H9 (cell line): Measurements from ENCODE around the gene CC2D2A. TPM values are rescaled to one million over a fixed set of nuclear protein-coding genes. Genes with fewer than 3 reads are reported as not detected.

ENCODE experiments used
- DNase-seq: peaks from one replicate; pipeline ENCODE4 v3.0.0-alpha.2; 2017
- H2AFZ ChIP-seq: one replicate; pipeline ENCODE4 v1.6.1; 2013; ENCODE audit warnings: mild to moderate bottlenecking, low read length, control low read depth, moderate library complexity
- H2AK5ac ChIP-seq: 2 replicates; pipeline ENCODE4 v1.6.1; 2013; ENCODE audit warnings: low read length, control low read depth, mixed read lengths; ENCODE audit not compliant: insufficient read length
- H2BK120ac ChIP-seq: one replicate; pipeline ENCODE4 v1.6.1; 2013; ENCODE audit warnings: low read depth, mild to moderate bottlenecking, low read length, control low read depth, inconsistent platforms; ENCODE audit not compliant: poor library complexity, severe bottlenecking
- H2BK12ac ChIP-seq: 2 replicates; pipeline ENCODE4 v1.6.1; 2013; ENCODE audit warnings: low read length, control low read depth, mixed read lengths, low read depth; ENCODE audit not compliant: insufficient read length
- H2BK15ac ChIP-seq: 2 replicates; pipeline ENCODE4 v1.6.1; 2013; ENCODE audit warnings: low read depth, low read length, control low read depth
- H2BK20ac ChIP-seq: one replicate; pipeline ENCODE4 v1.6.1; 2013; ENCODE audit warnings: low read depth, mild to moderate bottlenecking, low read length, control low read depth, inconsistent platforms; ENCODE audit not compliant: poor library complexity, severe bottlenecking
- H2BK5ac ChIP-seq: 2 replicates; pipeline ENCODE4 v1.6.1; 2013; ENCODE audit warnings: low read length, control low read depth, mixed read lengths; ENCODE audit not compliant: insufficient read length
- H3K14ac ChIP-seq: 2 replicates; pipeline ENCODE4 v1.6.1; 2013; ENCODE audit warnings: low read length, control low read depth; ENCODE audit not compliant: insufficient read depth
- H3K18ac ChIP-seq: 2 replicates; pipeline ENCODE4 v1.6.1; 2013; ENCODE audit warnings: low read depth, mild to moderate bottlenecking, mixed read lengths, low read length, control low read depth; ENCODE audit not compliant: insufficient read length
- H3K23ac ChIP-seq: 2 replicates; pipeline ENCODE4 v1.6.1; 2013; ENCODE audit warnings: low read length, control low read depth, mixed read lengths, low read depth; ENCODE audit not compliant: insufficient read length
- H3K23me2 ChIP-seq: 2 replicates; pipeline ENCODE4 v1.6.1; 2013; ENCODE audit warnings: low read depth, mild to moderate bottlenecking, mixed read lengths, low read length, control low read depth; ENCODE audit not compliant: insufficient read length, poor library complexity, severe bottlenecking
- H3K27ac ChIP-seq: 2 replicates; pipeline ENCODE4 v1.5.1; 2013; ENCODE audit warnings: low read length, control low read depth, mixed read lengths, low read depth; ENCODE audit not compliant: insufficient read length
- H3K27me3 ChIP-seq: 2 replicates; pipeline ENCODE4 v1.6.1; 2013; ENCODE audit warnings: low read length, control low read depth, inconsistent platforms; ENCODE audit not compliant: insufficient read depth
- H3K4ac ChIP-seq: 2 replicates; pipeline ENCODE4 v1.6.1; 2013; ENCODE audit warnings: low read depth, mild to moderate bottlenecking, control low read depth, inconsistent platforms, low read length, moderate library complexity
- H3K4me1 ChIP-seq: 2 replicates; pipeline ENCODE4 v1.6.1; 2013; ENCODE audit warnings: low read length, control low read depth, inconsistent platforms; ENCODE audit not compliant: insufficient read depth
- H3K4me2 ChIP-seq: 2 replicates; pipeline ENCODE4 v1.6.1; 2013; ENCODE audit warnings: low read length, control low read depth, mixed read lengths; ENCODE audit not compliant: insufficient read length, insufficient read depth
- H3K56ac ChIP-seq: 2 replicates; pipeline ENCODE4 v1.6.1; 2013; ENCODE audit warnings: low read depth, mild to moderate bottlenecking, mixed read lengths, low read length, control low read depth; ENCODE audit not compliant: insufficient read length
- H3K79me1 ChIP-seq: 2 replicates; pipeline ENCODE4 v1.6.1; 2013; ENCODE audit warnings: low read depth, mild to moderate bottlenecking, moderate library complexity, low read length, control low read depth, inconsistent platforms; ENCODE audit not compliant: insufficient read depth, poor library complexity, severe bottlenecking
- H3K79me2 ChIP-seq: 2 replicates; pipeline ENCODE4 v1.6.1; 2013; ENCODE audit warnings: low read length, control low read depth, inconsistent platforms; ENCODE audit not compliant: insufficient read depth
- H3K9ac ChIP-seq: 2 replicates; pipeline ENCODE4 v1.6.1; 2013; ENCODE audit warnings: low read length, control low read depth, mixed read lengths; ENCODE audit not compliant: insufficient read length; ENCODE audit errors: extremely low read depth
- H3K9me3 ChIP-seq: one replicate; pipeline ENCODE4 v1.6.1; 2013; ENCODE audit warnings: low read depth, low read length, inconsistent platforms; ENCODE audit not compliant: control insufficient read depth
- H3T11ph ChIP-seq: one replicate; pipeline ENCODE4 v1.6.1; 2013; ENCODE audit warnings: mild to moderate bottlenecking, low read length, control low read depth, inconsistent platforms
- H4K20me1 ChIP-seq: one replicate; pipeline ENCODE4 v1.6.1; 2013; ENCODE audit not compliant: control insufficient read depth, insufficient read length, insufficient read depth
- H4K5ac ChIP-seq: 2 replicates; pipeline ENCODE4 v1.6.1; 2013; ENCODE audit warnings: low read depth, mild to moderate bottlenecking, mixed read lengths, low read length, control low read depth; ENCODE audit not compliant: insufficient read length
- H4K8ac ChIP-seq: replicated peaks from 2 replicates; pipeline ENCODE4 v1.6.1; 2013; ENCODE audit warnings: low read length, control low read depth, mixed read lengths, low read depth; ENCODE audit not compliant: insufficient read length
- H4K91ac ChIP-seq: 2 replicates; pipeline ENCODE4 v1.6.1; 2013; ENCODE audit warnings: low read depth, mild to moderate bottlenecking, moderate library complexity, mixed read lengths, low read length, control low read depth; ENCODE audit not compliant: insufficient read length
- H3K27ac Mint-ChIP-seq, 3 experiments: 2 replicates in 2 of 3; 3 replicates in 1 of 3; pipeline ENCODE4 v1.8.0; 2020 to 2021; ENCODE audit warnings: mixed read lengths in 3 of 3, mild to moderate bottlenecking in 1 of 3, moderate library complexity in 1 of 3
- H3K27me3 Mint-ChIP-seq: 2 replicates; pipeline ENCODE4 v1.8.0; 2021; ENCODE audit warnings: low read depth, mild to moderate bottlenecking, moderate library complexity, mixed read lengths
- H3K36me3 Mint-ChIP-seq, 3 experiments: 2 replicates in 2 of 3; 3 replicates in 1 of 3; pipeline ENCODE4 v1.8.0; 2020 to 2021; ENCODE audit warnings: low read depth in 3 of 3, mixed read lengths in 3 of 3; ENCODE audit not compliant: insufficient read depth in 1 of 3
- H3K4me1 Mint-ChIP-seq, 2 experiments: 2 replicates each; pipeline ENCODE4 v1.8.0; 2020; ENCODE audit warnings: mixed read lengths in 2 of 2
- H3K4me3 Mint-ChIP-seq, 2 experiments: 2 replicates in 1 of 2; 3 replicates in 1 of 2; pipeline ENCODE4 v1.8.0; 2020 to 2021; ENCODE audit warnings: mild to moderate bottlenecking in 2 of 2, mixed read lengths in 2 of 2, moderate library complexity in 1 of 2
- H3K9me3 Mint-ChIP-seq, 2 experiments: 2 replicates in 1 of 2; 3 replicates in 1 of 2; pipeline ENCODE4 v1.8.0; 2020; ENCODE audit warnings: mild to moderate bottlenecking in 2 of 2, mixed read lengths in 2 of 2, moderate library complexity in 1 of 2
- CTCF ChIP-seq: fragments of 200-600 bp; sonication (generic); conservative IDR thresholded peaks from 3 replicates; pipeline ENCODE4 v1.8.0; 2021; ENCODE audit warnings: antibody characterized with exemption, mild to moderate bottlenecking
- WGBS: extraction: QIAGEN DNeasy Blood & Tissue Kit; methylation state at CpG from one replicate; pipeline ENCODE4 v1.1.7; 2013; ENCODE audit warnings: missing lambda C conversion rate, low lambda C conversion rate, mixed read lengths; ENCODE audit not compliant: insufficient read length; ENCODE audit errors: extremely low coverage; 5-methylcytosine and 5-hydroxymethylcytosine counted together
- total RNA-seq: library from RNA; stranded (reverse); gene quantifications from 2 replicates; pipeline ENCODE4 v1.2.1, GENCODE V29; 2021

Gene CC2D2A
- total RNA-seq, 1 experiment from 2014 or later = 10.4 TPM

GRCh38 chr4:15443371-15444160 lies 26.1 kb upstream of the CC2D2A start:
- no peak for DNase-seq
- no CpG with 5 or more reads among the region's 2 CpGs for WGBS
- H3K18ac ChIP-seq = no peak overlapping the region

More at GRCh38 chr4:15443371-15444160, 26.1 kb upstream of the CC2D2A start:
- TF ChIP-seq CTCF = no peak
- no peak overlapping the region for H2AK5ac ChIP-seq
- peaks cover 10 to 12% of the 10 kb centered on the region in 2 experiments; a peak in 4 of 5 replicates for H3K9me3 Mint-ChIP-seq
- H2BK20ac ChIP-seq = no peak overlapping the region
- no peak overlapping the region for H3K27ac ChIP-seq
- no peaks in the 10 kb centered on the region for H3K79me1 ChIP-seq
- no peak overlapping the region for H2AFZ ChIP-seq
- H3K14ac ChIP-seq = no peak overlapping the region
- H3K56ac ChIP-seq = no peak overlapping the region
- peaks cover 1% of the 10 kb centered on the region; the same call in 1 of the 2 replicates for H3K27me3 Mint-ChIP-seq
- no peaks in the 10 kb centered on the region for H3K23me2 ChIP-seq
- H3K4me1 ChIP-seq = no peaks in the 10 kb centered on the region
- no peak overlapping the region for H3K9ac ChIP-seq
- H2BK5ac ChIP-seq = no peak overlapping the region
- no peak overlapping the region for H3K27ac Mint-ChIP-seq
- no peaks in the 10 kb centered on the region for H3K27me3 ChIP-seq
- H3K4me3 Mint-ChIP-seq = no peak overlapping the region
- H4K20me1 ChIP-seq = no peaks in the 10 kb centered on the region
- no peaks in the 10 kb centered on the region for H3K9me3 ChIP-seq
- H2BK120ac ChIP-seq = no peak overlapping the region
- H3K36me3 Mint-ChIP-seq = peaks cover 0 to 9% (median 6%) of the 10 kb centered on the region in 3 experiments; a peak in 5 of 7 replicates
- H4K91ac ChIP-seq = no peak overlapping the region
- no peak overlapping the region for H3K23ac ChIP-seq
- H4K5ac ChIP-seq = no peak overlapping the region
- H4K8ac ChIP-seq = no peak overlapping the region
- H3T11ph ChIP-seq = no peak overlapping the region
- H3K4me2 ChIP-seq = no peak overlapping the region
- H3K79me2 ChIP-seq = no peaks in the 10 kb centered on the region
- H3K4me1 Mint-ChIP-seq = no peaks in the 10 kb centered on the region
- H2BK12ac ChIP-seq = no peak overlapping the region
- no peak overlapping the region for H3K4ac ChIP-seq
- H2BK15ac ChIP-seq = no peak overlapping the region
